Neural cell (in vitro differentiated cells): Measurements from ENCODE around the gene S100A1. TPM values are rescaled to one million over a fixed set of nuclear protein-coding genes. Genes with fewer than 3 reads are reported as not detected.

Experiments used
- H2AFZ ChIP-seq: fragments of 200-600, 300-800 bp; sonication (generic), shearing (Covaris generic); 2 replicates; pipeline ENCODE4 v1.6.0; 2014; ENCODE audit warnings: low read depth, mild to moderate bottlenecking, antibody characterized with exemption, low read length, moderate library complexity
- H3F3A ChIP-seq: fragments of 200-600 bp; shearing (Covaris generic); 2 replicates; pipeline ENCODE4 v1.6.1; 2016; ENCODE audit warnings: mild to moderate bottlenecking, moderate library complexity, mixed read lengths, antibody characterized with exemption, low read length; ENCODE audit not compliant: insufficient read depth, poor library complexity, severe bottlenecking
- H3K27ac ChIP-seq: fragments of 200-600, 300-800 bp; sonication (generic), shearing (Covaris generic); 2 replicates; pipeline ENCODE4 v1.5.1; 2014; ENCODE audit warnings: mild to moderate bottlenecking, low read length, moderate library complexity
- H3K27me3 ChIP-seq: fragments of 300-800, 200-600 bp; sonication (generic), shearing (Covaris generic); 2 replicates; pipeline ENCODE4 v1.6.0; 2014; ENCODE audit warnings: mild to moderate bottlenecking, low read depth, low read length, moderate library complexity; ENCODE audit not compliant: insufficient read depth
- H3K36me3 ChIP-seq: fragments of 300-800, 200-600 bp; sonication (generic), shearing (Covaris generic); 2 replicates; pipeline ENCODE4 v1.5.1; 2014; ENCODE audit warnings: mild to moderate bottlenecking, antibody characterized with exemption, low read length, moderate library complexity; ENCODE audit not compliant: insufficient read depth
- H3K4me2 ChIP-seq: fragments of 300-800, 200-600 bp; sonication (generic), shearing (Covaris generic); 2 replicates; pipeline ENCODE4 v1.6.0; 2014; ENCODE audit warnings: mild to moderate bottlenecking, low read length
- H3K4me3 ChIP-seq: fragments of 300-800, 200-600 bp; sonication (generic), shearing (Covaris generic); 2 replicates; pipeline ENCODE4 v1.5.1; 2014; ENCODE audit warnings: mild to moderate bottlenecking, low read length, moderate library complexity
- H3K79me2 ChIP-seq: fragments of 200-600 bp; shearing (Covaris generic); replicated peaks from 2 replicates; pipeline ENCODE4 v1.6.0; 2014; ENCODE audit warnings: mild to moderate bottlenecking, low read length, moderate library complexity; ENCODE audit not compliant: insufficient read depth
- H3K9ac ChIP-seq: fragments of 300-800, 200-600 bp; sonication (generic), shearing (Covaris generic); 2 replicates; pipeline ENCODE4 v1.6.1; 2016; ENCODE audit warnings: mild to moderate bottlenecking, low read length, mixed read lengths
- H3K9me2 ChIP-seq: fragments of 200-600 bp; shearing (Covaris generic); 2 replicates; pipeline ENCODE4 v1.6.1; 2016; ENCODE audit warnings: mild to moderate bottlenecking, low read length, mixed read lengths; ENCODE audit not compliant: insufficient read depth
- H3K9me3 ChIP-seq: fragments of 200-600, 300-800 bp; sonication (generic), shearing (Covaris generic); 2 replicates; pipeline ENCODE4 v1.6.1; 2016; ENCODE audit warnings: mild to moderate bottlenecking, mixed run types, low read length, moderate library complexity, mixed read lengths
- H4K20me1 ChIP-seq: fragments of 200-600 bp; shearing (Covaris generic); 2 replicates; pipeline ENCODE4 v1.6.1; 2016; ENCODE audit warnings: mild to moderate bottlenecking, mixed run types; ENCODE audit not compliant: insufficient read depth
- EP300 ChIP-seq: fragments of 450-650 bp; conservative IDR thresholded peaks from 2 replicates; pipeline ENCODE4 v1.6.1; 2014; ENCODE audit warnings: antibody characterized with exemption, mild to moderate bottlenecking, moderate library complexity; ENCODE audit not compliant: poor library complexity, severe bottlenecking
- EZH2 ChIP-seq: fragments of 200-600, 300-800 bp; shearing (Covaris generic), sonication (generic); IDR thresholded peaks from 2 replicates; pipeline ENCODE4 v1.6.1; 2014; ENCODE audit warnings: antibody characterized with exemption, low read length, borderline replicate concordance, mild to moderate bottlenecking; ENCODE audit not compliant: insufficient read depth, poor library complexity, severe bottlenecking
- MXI1 ChIP-seq: fragments of 450-650 bp; conservative IDR thresholded peaks from 2 replicates; pipeline ENCODE4 v1.6.1; 2014; ENCODE audit warnings: antibody characterized with exemption, mild to moderate bottlenecking; ENCODE audit not compliant: poor library complexity, severe bottlenecking
- POLR2AphosphoS5 ChIP-seq: IDR thresholded peaks from 2 replicates; pipeline ENCODE4 v1.6.1; 2012
- RAD21 ChIP-seq: fragments of 450-650 bp; conservative IDR thresholded peaks from 2 replicates; pipeline ENCODE4 v1.6.1; 2014; ENCODE audit warnings: antibody characterized with exemption, mild to moderate bottlenecking, moderate library complexity
- SMC3 ChIP-seq: fragments of 450-650 bp; conservative IDR thresholded peaks from 2 replicates; pipeline ENCODE4 v1.6.1; 2014; ENCODE audit warnings: antibody characterized with exemption, mild to moderate bottlenecking, moderate library complexity; ENCODE audit not compliant: poor library complexity
- TAF1 ChIP-seq: IDR thresholded peaks from 2 replicates; pipeline ENCODE4 v1.6.1; 2012; ENCODE audit warnings: low read depth
- polyA plus RNA-seq: library from polyadenylated mRNA; depleted of rRNA; stranded (reverse); fragments of >200 nt; gene quantifications from 2 replicates; pipeline ENCODE4 v1.2.3, GENCODE V29; 2014
- TF ChIP-seq, protein P1 (sequence below): IDR thresholded peaks from 2 replicates; pipeline ENCODE4 v1.6.1; 2012; ENCODE audit warnings: borderline replicate concordance
- TF ChIP-seq, protein P2 (sequence below): fragments of 450-650 bp; IDR thresholded peaks from 2 replicates; pipeline ENCODE4 v1.5.1; 2014; ENCODE audit warnings: antibody characterized with exemption, mild to moderate bottlenecking, moderate library complexity; ENCODE audit not compliant: poor library complexity, severe bottlenecking

S100A1 gene
- polyA plus RNA-seq, 1 donor from 2014 or later, result not detected

DNA sequence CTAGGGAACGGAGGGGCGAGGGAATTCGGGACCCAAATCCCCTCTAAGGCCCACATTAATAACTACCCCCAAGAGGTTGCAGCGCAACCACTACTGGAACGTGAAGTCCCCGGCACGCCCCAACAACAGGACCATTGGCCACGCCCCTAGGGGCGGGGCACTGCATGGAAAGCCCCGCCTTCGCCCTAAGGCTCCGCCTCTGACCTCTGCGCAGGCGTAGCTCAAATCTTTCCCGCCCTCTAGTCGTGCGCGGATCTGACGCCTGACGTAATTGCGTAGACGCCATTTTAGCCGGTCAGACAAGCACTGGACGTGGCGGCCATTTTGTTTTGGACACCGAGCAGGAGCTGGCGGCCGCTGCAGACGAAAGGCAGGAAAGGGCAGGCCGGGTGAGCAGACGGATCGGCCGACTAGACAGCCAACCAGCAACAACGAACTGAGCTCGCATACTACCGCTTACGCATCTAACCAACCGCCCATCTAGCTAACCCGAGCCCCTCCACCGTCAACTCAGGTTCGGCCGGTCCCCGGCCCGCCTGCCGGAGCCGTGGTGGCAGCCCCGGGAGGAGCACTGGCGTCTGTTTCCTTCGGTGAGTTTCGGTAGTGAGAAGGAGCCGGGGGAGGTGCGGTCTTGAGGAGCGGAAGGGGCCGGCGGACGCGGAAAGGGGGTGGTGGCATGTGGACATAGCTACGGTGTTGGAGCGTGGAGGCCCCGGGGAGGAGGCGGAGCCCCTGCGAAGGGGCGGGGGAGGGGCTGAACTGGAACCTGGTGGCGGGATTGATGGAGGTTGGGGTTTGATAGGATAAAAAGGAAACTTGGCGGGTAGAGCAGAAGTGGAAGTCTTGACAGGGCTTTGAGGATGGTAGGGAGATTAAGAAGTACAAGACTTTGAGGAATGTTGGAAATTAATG lies 5.8 kb downstream of the S100A1 start, which contains the start of gene CHTOP:
TSS of gene CHTOP (plus strand) at position 313 of the 912 bp plus-strand sequence. CDS start 2,523 bp downstream, outside the sequence.
- H3K4me3 ChIP-seq, result peak within 1 kb of the TSS; percentile 79
- peak within 1 kb of the TSS; percentile 100 for H3K9ac ChIP-seq
- no peaks in the 10 kb centered on the region for H4K20me1 ChIP-seq
- H3F3A ChIP-seq, result no peaks in the 10 kb centered on the region
- peaks cover 31% of the 10 kb centered on the region for H3K79me2 ChIP-seq
- peaks cover 8% of the 10 kb centered on the region for H3K36me3 ChIP-seq
- H3K9me3 ChIP-seq, result no peaks in the 10 kb centered on the region
- TF ChIP-seq POLR2AphosphoS5 (peak; percentile 100), EZH2 (no peak), SMC3 (peak; percentile 46), MXI1 (peak; percentile 82), EP300 (peak; percentile 73), TAF1 (peak; percentile 91), RAD21 (peak; percentile 40)
- TF ChIP-seq, protein P1, sequence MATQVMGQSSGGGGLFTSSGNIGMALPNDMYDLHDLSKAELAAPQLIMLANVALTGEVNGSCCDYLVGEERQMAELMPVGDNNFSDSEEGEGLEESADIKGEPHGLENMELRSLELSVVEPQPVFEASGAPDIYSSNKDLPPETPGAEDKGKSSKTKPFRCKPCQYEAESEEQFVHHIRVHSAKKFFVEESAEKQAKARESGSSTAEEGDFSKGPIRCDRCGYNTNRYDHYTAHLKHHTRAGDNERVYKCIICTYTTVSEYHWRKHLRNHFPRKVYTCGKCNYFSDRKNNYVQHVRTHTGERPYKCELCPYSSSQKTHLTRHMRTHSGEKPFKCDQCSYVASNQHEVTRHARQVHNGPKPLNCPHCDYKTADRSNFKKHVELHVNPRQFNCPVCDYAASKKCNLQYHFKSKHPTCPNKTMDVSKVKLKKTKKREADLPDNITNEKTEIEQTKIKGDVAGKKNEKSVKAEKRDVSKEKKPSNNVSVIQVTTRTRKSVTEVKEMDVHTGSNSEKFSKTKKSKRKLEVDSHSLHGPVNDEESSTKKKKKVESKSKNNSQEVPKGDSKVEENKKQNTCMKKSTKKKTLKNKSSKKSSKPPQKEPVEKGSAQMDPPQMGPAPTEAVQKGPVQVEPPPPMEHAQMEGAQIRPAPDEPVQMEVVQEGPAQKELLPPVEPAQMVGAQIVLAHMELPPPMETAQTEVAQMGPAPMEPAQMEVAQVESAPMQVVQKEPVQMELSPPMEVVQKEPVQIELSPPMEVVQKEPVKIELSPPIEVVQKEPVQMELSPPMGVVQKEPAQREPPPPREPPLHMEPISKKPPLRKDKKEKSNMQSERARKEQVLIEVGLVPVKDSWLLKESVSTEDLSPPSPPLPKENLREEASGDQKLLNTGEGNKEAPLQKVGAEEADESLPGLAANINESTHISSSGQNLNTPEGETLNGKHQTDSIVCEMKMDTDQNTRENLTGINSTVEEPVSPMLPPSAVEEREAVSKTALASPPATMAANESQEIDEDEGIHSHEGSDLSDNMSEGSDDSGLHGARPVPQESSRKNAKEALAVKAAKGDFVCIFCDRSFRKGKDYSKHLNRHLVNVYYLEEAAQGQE, result peak; percentile 91
- TF ChIP-seq, protein P2, sequence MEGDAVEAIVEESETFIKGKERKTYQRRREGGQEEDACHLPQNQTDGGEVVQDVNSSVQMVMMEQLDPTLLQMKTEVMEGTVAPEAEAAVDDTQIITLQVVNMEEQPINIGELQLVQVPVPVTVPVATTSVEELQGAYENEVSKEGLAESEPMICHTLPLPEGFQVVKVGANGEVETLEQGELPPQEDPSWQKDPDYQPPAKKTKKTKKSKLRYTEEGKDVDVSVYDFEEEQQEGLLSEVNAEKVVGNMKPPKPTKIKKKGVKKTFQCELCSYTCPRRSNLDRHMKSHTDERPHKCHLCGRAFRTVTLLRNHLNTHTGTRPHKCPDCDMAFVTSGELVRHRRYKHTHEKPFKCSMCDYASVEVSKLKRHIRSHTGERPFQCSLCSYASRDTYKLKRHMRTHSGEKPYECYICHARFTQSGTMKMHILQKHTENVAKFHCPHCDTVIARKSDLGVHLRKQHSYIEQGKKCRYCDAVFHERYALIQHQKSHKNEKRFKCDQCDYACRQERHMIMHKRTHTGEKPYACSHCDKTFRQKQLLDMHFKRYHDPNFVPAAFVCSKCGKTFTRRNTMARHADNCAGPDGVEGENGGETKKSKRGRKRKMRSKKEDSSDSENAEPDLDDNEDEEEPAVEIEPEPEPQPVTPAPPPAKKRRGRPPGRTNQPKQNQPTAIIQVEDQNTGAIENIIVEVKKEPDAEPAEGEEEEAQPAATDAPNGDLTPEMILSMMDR, result no peak
- peak within 1 kb of the TSS; percentile 86 for H2AFZ ChIP-seq
- H3K4me2 ChIP-seq, result peak within 1 kb of the TSS; percentile 51
- peak within 1 kb of the TSS; percentile 100 for H3K27ac ChIP-seq
- H3K27me3 ChIP-seq, result no peaks in the 10 kb centered on the region
- no peaks in the 10 kb centered on the region for H3K9me2 ChIP-seq

DNA sequence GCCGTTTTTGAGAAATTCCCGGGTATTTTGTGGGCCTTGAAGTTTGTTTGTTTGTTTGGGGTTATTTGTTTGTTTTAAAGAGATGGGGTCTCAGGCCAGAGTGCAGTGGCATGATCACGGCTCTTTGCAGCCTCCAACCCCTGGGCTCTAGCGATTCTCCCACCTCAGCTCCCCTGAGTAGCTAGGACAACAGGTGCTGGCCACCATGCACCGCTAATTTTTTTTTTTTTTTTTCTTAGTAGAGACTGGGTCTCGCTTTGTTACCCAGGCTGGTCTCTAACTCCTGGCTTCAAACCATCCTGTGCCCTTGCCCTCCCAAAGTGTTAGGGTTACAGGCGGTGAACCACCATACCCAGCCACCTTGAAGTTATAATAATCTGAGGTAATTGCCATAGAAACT lies 7.6 kb downstream of the S100A1 start:
- H3K4me3 ChIP-seq, result peak overlapping the region; percentile 79

More for the DNA sequence above, 7.6 kb downstream of the S100A1 start:
- no peak overlapping the region for H3K4me2 ChIP-seq
- H3K36me3 ChIP-seq, result peaks cover 9% of the 10 kb centered on the region
- H3K27me3 ChIP-seq, result no peaks in the 10 kb centered on the region
- H3K9ac ChIP-seq, result no peak overlapping the region
- H3K79me2 ChIP-seq, result peaks cover 36% of the 10 kb centered on the region
- H2AFZ ChIP-seq, result no peak overlapping the region
- TF ChIP-seq, protein P1, result no peak
- TF ChIP-seq, protein P2, result no peak
- TF ChIP-seq MXI1, result no peak
- no peak for TF ChIP-seq TAF1
- TF ChIP-seq RAD21, result no peak
- TF ChIP-seq POLR2AphosphoS5, result no peak
- TF ChIP-seq EP300, result no peak
- no peaks in the 10 kb centered on the region for H3F3A ChIP-seq
- H4K20me1 ChIP-seq, result no peaks in the 10 kb centered on the region
- no peak overlapping the region for H3K27ac ChIP-seq
- no peaks in the 10 kb centered on the region for H3K9me2 ChIP-seq
- no peaks in the 10 kb centered on the region for H3K9me3 ChIP-seq
